Ishikawa (cell line): ENCODE data around the gene GAB2.

Source experiments
- TAF1 ChIP-seq: IDR thresholded peaks from 2 replicates; pipeline ENCODE4 v1.6.1; 2012; ENCODE audit warnings: low read depth, mild to moderate bottlenecking
- TCF12 ChIP-seq: IDR thresholded peaks from 2 replicates; pipeline ENCODE4 v1.6.1; 2012; ENCODE audit warnings: low read depth

GAB2 gene

DNA sequence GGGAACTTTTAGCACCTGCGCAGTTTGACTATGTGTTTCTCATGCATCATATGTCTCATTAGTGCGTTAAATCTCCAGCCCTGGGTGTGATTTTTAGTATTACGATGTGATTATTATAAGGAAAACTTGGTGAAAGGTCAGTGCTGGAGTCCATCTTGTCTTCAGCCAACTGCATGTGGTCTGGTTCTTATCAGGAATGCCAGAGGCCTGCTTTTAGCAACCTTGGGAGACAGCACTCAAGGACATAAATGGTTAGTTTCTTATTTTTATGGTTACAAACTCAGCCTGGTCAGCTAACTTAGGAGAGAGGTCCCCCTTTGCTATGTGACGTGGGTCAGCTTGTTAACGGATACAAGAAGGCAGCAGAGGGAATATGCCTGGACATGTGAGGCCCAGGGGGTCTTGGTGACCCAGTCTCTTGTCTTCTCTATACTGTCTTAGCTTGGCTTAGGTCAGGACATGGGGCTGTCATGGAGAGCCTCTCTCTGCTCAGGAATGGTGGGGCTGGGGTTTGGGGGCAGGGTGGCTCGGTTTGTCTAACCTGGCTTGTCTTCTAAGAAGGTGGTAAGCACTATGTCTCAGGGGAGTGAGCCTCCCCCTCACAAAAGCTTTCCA lies 250.7 kb downstream of the GAB2 start:
- TF ChIP-seq TAF1 (no peak), TCF12 (no peak)
